Ovary (tissue), 9 donors: ENCODE results near the gene SLC34A2. TPM values are rescaled to one million over a fixed set of nuclear protein-coding genes. Genes with fewer than 3 reads are reported as not detected.

Experiments used
- DNase-seq, 5 donors: peaks; one replicate each; pipeline ENCODE4 v3.0.0-alpha.2; 2019 to 2020
- H3K27ac ChIP-seq, 2 donors: fragments of 200-600 bp; one replicate each; pipeline versions ENCODE4 v1.5.1 to v1.8.0; 2019 to 2022
- H3K27me3 ChIP-seq: fragments of 200-600 bp; one replicate; pipeline ENCODE4 v1.8.0; 2022
- H3K36me3 ChIP-seq: fragments of 200-600 bp; sonication (generic); one replicate; pipeline ENCODE4 v1.5.1; 2019
- H3K4me1 ChIP-seq: one replicate; pipeline ENCODE4 v1.8.1; 2013; ENCODE audit warnings: mild to moderate bottlenecking, moderate library complexity; ENCODE audit not compliant: insufficient read depth
- H3K4me3 ChIP-seq: fragments of 200-600 bp; sonication (generic); one replicate; pipeline ENCODE4 v1.5.1; 2017
- H3K9me3 ChIP-seq, 2 donors: fragments of 200-600 bp in 1 of 2; sonication (generic) in 1 of 2; one replicate each; pipeline versions ENCODE4 v1.5.1 to v1.8.1; 2013 to 2019; ENCODE audit warnings: mild to moderate bottlenecking in 1 of 2, moderate library complexity in 1 of 2
- CTCF ChIP-seq, 3 donors: fragments of 450-650 bp in 2 of 3; fragments of 200-600 bp in 1 of 3; IDR thresholded peaks; one replicate each; pipeline versions ENCODE4 v1.5.1 to v1.8.0; 2016 to 2022; ENCODE audit warnings: antibody characterized with exemption in 3 of 3, mild to moderate bottlenecking in 1 of 3
- EP300 ChIP-seq: sonication (generic); formaldehyde crosslinking; IDR thresholded peaks from one replicate; pipeline ENCODE4 v1.6.1; 2017; ENCODE audit warnings: antibody characterized with exemption
- POLR2A ChIP-seq: fragments of 450-650 bp; IDR thresholded peaks from one replicate; pipeline ENCODE4 v1.6.1; 2017; ENCODE audit warnings: antibody characterized with exemption, mild to moderate bottlenecking, moderate library complexity
- WGBS, 3 donors: extraction: QIAGEN DNeasy Blood & Tissue Kit in 1 of 3; methylation state at CpG; one replicate each; pipeline versions ENCODE4 v1.1.5 to v1.1.7; 2013 to 2017; 5-methylcytosine and 5-hydroxymethylcytosine counted together
- intact Hi-C, 4 donors: fragments of 100-400 bp; cut with DNase I; formaldehyde crosslinking; loops; one replicate each; pipeline versions ENCODE4 v1.11.0 to v1.15.1; 2022 to 2023
- polyA plus RNA-seq, 2 donors: library from polyadenylated mRNA; stranded (reverse); fragments of 200-250 nt in 1 of 2; fragments of 350-450 nt in 1 of 2; fragmentation: Illumina TruSeq in 1 of 2; extraction: RNeasy Lipid Tissue Mini Kit (QIAGEN cat#74804) in 1 of 2; gene quantifications; one replicate each; pipeline ENCODE4 v1.2.3, GENCODE V29; 2013 to 2014
- total RNA-seq, 7 donors: library from RNA; depleted of rRNA in 2 of 7; stranded (reverse); fragments of >200 nt in 2 of 7; fragmentation: NEBNext Ultra II Directional in 3 of 7; extraction: Animal tissue kit (Norgen Biotek cat#: 25700) in 3 of 7; gene quantifications; one replicate each; pipeline versions ENCODE4 v1.1.0 to v1.2.4, GENCODE V29; 2016 to 2023
- donor health status: DM: no; HTN: no; CAD: no; lungs with moderate emphysema.
- donor health status: DM: no; HTN: no; CAD: no.
- donor health status: Bipolar disorder and iron deficiency.
- donor health status: DM: yes; HTN: yes; CAD: no.
- donor health status: DM: no; HTN: no; CAD: no.
- donor health status: DM: yes; HTN: yes; CAD: no.

The SLC34A2 gene
- total and polyA plus RNA-seq, 9 donors = 0.30 to 59.4 (median 3.7) TPM

DNA sequence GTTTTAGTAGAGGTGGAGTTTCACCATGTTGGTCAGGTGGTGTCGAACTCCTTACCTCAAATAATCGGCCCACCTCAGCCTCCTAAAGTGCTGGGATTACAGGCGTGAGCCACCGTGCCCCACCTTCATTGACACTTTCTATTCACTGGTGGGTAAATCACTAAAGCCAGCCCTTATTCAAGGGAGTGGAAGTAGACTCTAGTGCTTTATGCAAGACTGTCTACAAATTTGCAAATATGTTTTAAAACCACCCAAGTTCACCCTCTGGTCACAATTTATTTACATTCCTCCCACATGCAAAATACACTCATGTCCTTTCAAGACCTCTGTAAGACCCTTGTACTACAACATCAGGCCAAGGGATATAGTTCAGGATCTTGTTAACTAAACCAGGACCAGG, 45.0 kb downstream of the SLC34A2 start:
- intact Hi-C loops = no loop called here
- TF ChIP-seq POLR2A (no peak), CTCF (IDR thresholded peaks at IDR 0.05) (no peak), EP300 (no peak)
- no peak overlapping the region for H3K27ac ChIP-seq
- H3K36me3 ChIP-seq = no peaks in the 10 kb centered on the region
- H3K9me3 ChIP-seq = no peaks in the 10 kb centered on the region
- no peaks in the 10 kb centered on the region for H3K27me3 ChIP-seq
- DNase-seq = no peak
- no peak overlapping the region for H3K4me3 ChIP-seq
- H3K4me1 ChIP-seq = no peaks in the 10 kb centered on the region
- WGBS, 3 donors = 86 to 89% (median 86%) methylated on average over 4 of the region's 4 CpGs

DNA sequence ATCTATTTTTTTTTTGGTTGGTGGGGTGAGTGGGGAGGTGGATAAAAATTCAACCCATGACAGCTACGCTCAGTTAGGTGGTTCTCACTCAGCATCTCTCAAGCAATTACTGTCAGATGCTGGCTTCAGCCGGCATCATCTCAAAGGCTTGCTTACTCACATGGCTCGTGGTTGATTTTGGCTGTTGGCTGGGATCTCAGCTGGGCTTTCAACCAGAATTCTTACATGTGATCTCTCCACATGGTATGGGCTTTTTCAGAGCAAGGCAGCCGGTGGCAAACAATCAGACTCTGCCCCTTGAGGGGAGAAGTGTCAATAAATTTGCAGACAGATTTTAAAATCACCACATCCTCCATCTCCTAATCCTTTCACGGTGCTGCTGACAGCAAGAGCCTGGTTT, 47.2 kb downstream of the SLC34A2 start:
- intact Hi-C loops = no loop called here
- no peak overlapping the region for H3K27ac ChIP-seq
- H3K36me3 ChIP-seq = no peaks in the 10 kb centered on the region
- no peaks in the 10 kb centered on the region for H3K27me3 ChIP-seq
- no peaks in the 10 kb centered on the region for H3K4me1 ChIP-seq
- no peak for TF ChIP-seq EP300
- no peak for TF ChIP-seq POLR2A
- TF ChIP-seq CTCF (IDR thresholded peaks at IDR 0.05) = no peak
- H3K9me3 ChIP-seq = no peaks in the 10 kb centered on the region
- DNase-seq = no peak
- 30 to 36% (median 32%) methylated on average over 5 of the region's 5 CpGs for WGBS, 3 donors
- no peak overlapping the region for H3K4me3 ChIP-seq

DNA sequence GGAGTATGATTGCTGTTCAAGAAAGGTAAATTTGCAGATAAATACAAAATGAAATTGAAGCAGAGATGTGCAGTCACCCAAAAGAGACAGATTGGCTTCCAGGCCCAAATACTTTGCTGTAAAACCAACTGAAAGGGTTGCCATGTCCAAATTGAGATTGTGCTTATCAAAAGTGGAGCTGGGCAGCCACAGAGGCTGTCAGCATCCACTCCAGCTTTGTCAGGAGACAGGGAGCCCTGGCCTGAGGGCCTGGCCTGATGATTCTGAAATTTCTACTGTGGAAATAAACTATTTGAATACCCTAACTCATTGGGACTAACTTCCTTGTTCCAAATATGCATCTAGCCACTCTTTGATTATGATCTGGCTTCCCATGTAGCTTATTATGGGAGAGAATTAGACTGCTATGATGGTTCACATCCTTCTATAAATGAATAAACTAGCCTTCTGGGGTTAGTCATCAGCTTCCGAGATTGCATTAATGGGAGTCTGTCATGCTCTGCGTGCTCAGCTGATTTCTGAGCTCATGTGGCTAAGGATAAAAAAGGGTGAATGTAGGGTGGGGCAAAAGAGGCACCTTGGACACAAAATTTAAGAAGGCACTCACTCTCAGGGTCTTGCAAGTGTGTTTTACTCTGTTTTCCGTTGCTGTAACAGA, 48.2 kb downstream of the SLC34A2 start:
- intact Hi-C loops = no loop called here

DNA sequence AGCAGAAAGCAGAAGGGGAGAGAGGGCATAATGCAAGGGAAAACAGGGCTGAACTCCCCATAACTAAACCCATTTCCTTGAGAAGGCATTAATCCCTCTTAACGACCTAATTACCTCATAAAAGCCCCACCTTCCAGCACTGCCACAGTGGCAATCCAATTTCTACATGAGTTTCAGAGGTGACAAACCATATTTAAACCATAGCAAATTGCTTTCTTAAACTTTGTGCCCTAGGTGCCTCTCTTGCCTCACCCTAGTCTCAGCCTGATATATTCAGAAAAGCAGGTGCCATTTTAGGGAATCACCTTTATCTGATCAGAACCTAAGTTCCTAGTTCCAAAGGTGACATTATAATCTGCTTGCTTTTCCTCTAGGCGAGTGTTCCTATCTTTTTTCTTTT, 48.9 kb downstream of the SLC34A2 start:
- Histone ChIP-seq H3K27ac (no peak overlapping the region), H3K27me3 (no peaks in the 10 kb centered on the region), H3K4me1 (no peaks in the 10 kb centered on the region), H3K4me3 (no peak overlapping the region), H3K36me3 (no peaks in the 10 kb centered on the region), H3K9me3 (no peaks in the 10 kb centered on the region)
- no peak for TF ChIP-seq CTCF (IDR thresholded peaks at IDR 0.05)
- no peak for TF ChIP-seq POLR2A
- TF ChIP-seq EP300 = no peak
- WGBS, 3 donors = 61 to 70% (median 61%) methylated on average over 2 of the region's 2 CpGs
- intact Hi-C loops = no loop called here
- DNase-seq = no peak

More for the DNA sequence above, 48.2 kb downstream of the SLC34A2 start:
- H3K9me3 ChIP-seq = no peaks in the 10 kb centered on the region
- TF ChIP-seq CTCF (IDR thresholded peaks at IDR 0.05) (no peak), POLR2A (no peak), EP300 (no peak)
- 75 to 88% (median 87%) methylated on average over 3 of the region's 3 CpGs for WGBS, 3 donors
- no peak for DNase-seq
- no peak overlapping the region for H3K27ac ChIP-seq
- H3K4me1 ChIP-seq = no peaks in the 10 kb centered on the region
- H3K36me3 ChIP-seq = no peaks in the 10 kb centered on the region
- no peaks in the 10 kb centered on the region for H3K27me3 ChIP-seq
- H3K4me3 ChIP-seq = no peak overlapping the region
